Fibroblast of lung (primary cell): ENCODE measurements around the gene HK3. TPM values are rescaled to one million over a fixed set of nuclear protein-coding genes. Genes with fewer than 3 reads are reported as not detected.
A peak's percentile ranks its signal among the peaks of the same experiment; 100 is the strongest.

Source experiments
- DNase-seq, 2 donors: peaks; one replicate each; pipeline versions ENCODE4 v3.0.0 to v3.0.0-alpha.2; 2010; ENCODE audit warnings: low read depth in 2 of 2
- H2AFZ ChIP-seq: 2 replicates; pipeline ENCODE4 v1.5.1; 2012; ENCODE audit warnings: low read length, control low read depth, inconsistent platforms
- H3K27ac ChIP-seq: 2 replicates; pipeline ENCODE4 v1.5.1; 2011; ENCODE audit warnings: low read length, control low read depth; ENCODE audit not compliant: insufficient read depth
- H3K27me3 ChIP-seq: 2 replicates; pipeline ENCODE4 v1.5.1; 2011; ENCODE audit warnings: mild to moderate bottlenecking, low read length; ENCODE audit not compliant: control insufficient read depth, insufficient read depth
- H3K36me3 ChIP-seq: 2 replicates; pipeline ENCODE4 v1.5.1; 2011; ENCODE audit warnings: low read length; ENCODE audit not compliant: control insufficient read depth, insufficient read depth
- H3K4me1 ChIP-seq: 2 replicates; pipeline ENCODE4 v1.5.1; 2011; ENCODE audit warnings: low read length; ENCODE audit not compliant: control insufficient read depth, insufficient read depth; ENCODE audit errors: extremely low read depth
- H3K4me2 ChIP-seq: 2 replicates; pipeline ENCODE4 v1.5.1; 2011; ENCODE audit warnings: low read length, control low read depth; ENCODE audit not compliant: insufficient read depth; ENCODE audit errors: extremely low read depth
- H3K4me3 ChIP-seq, 4 experiments: fragments of 200-600 bp in 1 of 4; sonication (generic) in 1 of 4; replicated peaks in 1 of 4; 2 replicates each; pipeline ENCODE4 v1.5.1; 2011 to 2016; ENCODE audit warnings: low read length in 4 of 4, low read depth in 3 of 4, mild to moderate bottlenecking in 3 of 4, control low read depth in 2 of 4, inconsistent platforms in 1 of 4, mixed read lengths in 1 of 4; ENCODE audit not compliant: insufficient read depth in 1 of 4; ENCODE audit errors: control extremely low read depth in 1 of 4
- H3K79me2 ChIP-seq: 2 replicates; pipeline ENCODE4 v1.5.1; 2012; ENCODE audit warnings: mild to moderate bottlenecking, low read length, inconsistent platforms; ENCODE audit not compliant: control insufficient read depth, insufficient read depth
- H3K9ac ChIP-seq: 2 replicates; pipeline ENCODE4 v1.5.1; 2011; ENCODE audit warnings: mild to moderate bottlenecking, low read length, control low read depth; ENCODE audit not compliant: insufficient read depth
- H3K9me3 ChIP-seq: 2 replicates; pipeline ENCODE4 v1.5.1; 2012; ENCODE audit warnings: low read depth, low read length; ENCODE audit not compliant: control insufficient read depth, insufficient read depth
- H4K20me1 ChIP-seq: 2 replicates; pipeline ENCODE4 v1.5.1; 2011; ENCODE audit warnings: low read length; ENCODE audit not compliant: control insufficient read depth, insufficient read depth; ENCODE audit errors: extremely low read depth
- CTCF ChIP-seq, 2 donors: IDR thresholded peaks in 1 of 2; conservative IDR thresholded peaks in 1 of 2; 1 replicate in 1 of 2; 2 replicates in 1 of 2; pipeline ENCODE4 v1.5.1; 2011 to 2012; ENCODE audit warnings: low read length in 2 of 2, control low read depth in 1 of 2, inconsistent platforms in 1 of 2, low read depth in 1 of 2, mild to moderate bottlenecking in 1 of 2
- EZH2 ChIP-seq: IDR thresholded peaks from 2 replicates; pipeline ENCODE4 v1.5.1; 2012; ENCODE audit warnings: low read length, control low read depth, mild to moderate bottlenecking; ENCODE audit errors: missing control alignments
- polyA plus RNA-seq, 2 donors: library from polyadenylated mRNA; depleted of rRNA in 1 of 2; stranded (reverse) in 1 of 2; unstranded in 1 of 2; fragments of >200 nt; gene quantifications; 2 replicates each; pipeline ENCODE4 v1.2.1, GENCODE V29; 2011 to 2012; ENCODE audit warnings: missing spikeins in 1 of 2
- total RNA-seq: library from RNA; depleted of rRNA; stranded (reverse); fragments of >200 nt; gene quantifications from 2 replicates; pipeline ENCODE4 v1.2.1, GENCODE V29; 2014

HK3 gene
- total and polyA plus RNA-seq, 2 donors (not counting 1 experiment from before 2014, with no cell fraction given) = not detected

GRCh38 chr5:176843673-176844072, 55.5 kb downstream of the HK3 start:
- Histone ChIP-seq H3K27ac (no peak overlapping the region), H3K4me1 (no peaks in the 10 kb centered on the region), H3K36me3 (no peaks in the 10 kb centered on the region), H2AFZ (no peak overlapping the region), H3K4me3 (no peak overlapping the region), H3K4me2 (no peak overlapping the region), H3K79me2 (no peaks in the 10 kb centered on the region), H3K9me3 (no peaks in the 10 kb centered on the region), H4K20me1 (no peaks in the 10 kb centered on the region), H3K27me3 (peaks cover 30% of the 10 kb centered on the region), H3K9ac (no peak overlapping the region)
- no peak for DNase-seq
- TF ChIP-seq CTCF (conservative IDR thresholded peaks at IDR 0.05 in 1 of 2, IDR thresholded peaks at IDR 0.05 in 1 of 2; ENCODE audit: low read depth in 1 of 2, low read length in 2 of 2) (no peak), EZH2 (no peak)

- TF ChIP-seq CTCF (conservative IDR thresholded peaks at IDR 0.05 in 1 of 2, IDR thresholded peaks at IDR 0.05 in 1 of 2; ENCODE audit: low read depth in 1 of 2, low read length in 2 of 2) (no peak), EZH2 (no peak)
- no peaks in the 10 kb centered on the region for H3K79me2 ChIP-seq
- H3K27me3 ChIP-seq = peaks cover 7% of the 10 kb centered on the region
- H2AFZ ChIP-seq = no peak overlapping the region
- no peaks in the 10 kb centered on the region for H3K9me3 ChIP-seq
- H3K4me1 ChIP-seq = no peaks in the 10 kb centered on the region
- no peaks in the 10 kb centered on the region for H3K36me3 ChIP-seq
- H3K9ac ChIP-seq = no peak overlapping the region
- peak; percentile 82 to 88 for DNase-seq
- H4K20me1 ChIP-seq = peaks cover 2% of the 10 kb centered on the region
- H3K27ac ChIP-seq = no peak overlapping the region
- no peak overlapping the region for H3K4me2 ChIP-seq
- no peak overlapping the region for H3K4me3 ChIP-seq
Observed at GRCh38 chr5:176837707-176838115, 61.4 kb downstream of the HK3 start.

GRCh38 chr5:176836811-176837706, 62.1 kb downstream of the HK3 start:
- H3K27ac ChIP-seq = no peak overlapping the region
- no peak overlapping the region for H2AFZ ChIP-seq
- H3K4me1 ChIP-seq = no peaks in the 10 kb centered on the region
- DNase-seq = no peak
- H3K4me3 ChIP-seq = no peak overlapping the region
- no peaks in the 10 kb centered on the region for H3K36me3 ChIP-seq
- no peak overlapping the region for H3K9ac ChIP-seq
- H4K20me1 ChIP-seq = peaks cover 2% of the 10 kb centered on the region
- H3K79me2 ChIP-seq = no peaks in the 10 kb centered on the region
- TF ChIP-seq CTCF (conservative IDR thresholded peaks at IDR 0.05 in 1 of 2, IDR thresholded peaks at IDR 0.05 in 1 of 2; ENCODE audit: low read depth in 1 of 2, low read length in 2 of 2) = no peak
- no peak for TF ChIP-seq EZH2
- H3K4me2 ChIP-seq = no peak overlapping the region
- no peaks in the 10 kb centered on the region for H3K9me3 ChIP-seq
- H3K27me3 ChIP-seq = peaks cover 7% of the 10 kb centered on the region
